ENCODE measurements around the gene NR2C2AP.

NR2C2AP gene

DNA sequence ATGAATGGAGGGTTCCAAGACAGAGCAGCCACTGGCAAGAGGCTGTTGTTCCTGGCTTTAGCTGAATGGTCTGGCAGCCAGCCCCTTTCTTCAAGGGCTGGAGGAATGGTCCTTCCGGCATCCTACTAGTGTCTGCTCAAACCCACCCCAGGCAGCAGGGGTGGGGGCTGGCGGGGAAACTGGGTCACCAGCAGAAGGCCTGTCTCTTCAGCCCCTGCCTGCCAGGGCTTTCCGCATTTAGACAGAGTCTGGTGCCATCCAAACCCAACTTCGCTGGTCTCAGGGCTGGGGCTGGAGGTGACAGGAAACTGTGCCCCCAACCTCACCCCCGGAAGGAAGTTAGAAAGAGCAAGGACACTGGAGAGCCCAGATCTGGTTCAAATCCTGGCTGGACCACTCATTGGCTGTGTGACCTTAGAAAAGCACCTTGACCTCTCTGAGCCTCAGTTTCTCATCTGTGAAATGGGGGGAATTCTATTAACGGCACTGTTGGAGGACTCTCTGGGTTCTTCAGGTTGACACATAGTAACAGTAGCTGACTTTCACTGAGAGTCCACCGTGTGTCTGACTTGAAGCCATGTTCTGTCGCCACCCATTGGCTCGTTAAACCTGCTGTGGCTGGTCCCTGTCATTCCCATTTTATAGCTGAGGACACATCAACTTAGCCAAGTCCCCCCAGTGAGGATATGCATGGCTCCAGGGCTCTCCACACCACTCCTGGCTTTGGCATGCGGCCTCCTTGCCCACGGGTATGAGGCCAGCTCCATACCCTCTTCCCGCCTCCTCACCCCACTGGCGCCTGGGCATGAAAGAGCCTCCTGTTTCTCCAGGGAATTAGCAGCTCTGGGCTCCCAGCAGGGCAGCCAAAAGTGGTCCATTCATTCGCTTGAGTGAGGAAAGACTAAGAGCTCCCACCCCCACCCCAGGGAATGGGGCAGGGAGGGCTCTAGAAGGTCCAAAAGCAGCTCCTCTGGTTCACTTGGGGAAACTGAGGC, 2.5 kb upstream of the NR2C2AP start:
- Mint-ChIP-seq H3K9me3 (peaks cover 0 to 13% of the 10 kb centered on the region in 2 donors), H3K4me1 (peaks cover 32% of the 10 kb centered on the region), H3K27me3 (peaks cover 31% of the 10 kb centered on the region), H3K4me3 (no peak overlapping the region), H3K27ac (no peak overlapping the region)
- ATAC-seq (no peak), DNase-seq (no peak)

DNA sequence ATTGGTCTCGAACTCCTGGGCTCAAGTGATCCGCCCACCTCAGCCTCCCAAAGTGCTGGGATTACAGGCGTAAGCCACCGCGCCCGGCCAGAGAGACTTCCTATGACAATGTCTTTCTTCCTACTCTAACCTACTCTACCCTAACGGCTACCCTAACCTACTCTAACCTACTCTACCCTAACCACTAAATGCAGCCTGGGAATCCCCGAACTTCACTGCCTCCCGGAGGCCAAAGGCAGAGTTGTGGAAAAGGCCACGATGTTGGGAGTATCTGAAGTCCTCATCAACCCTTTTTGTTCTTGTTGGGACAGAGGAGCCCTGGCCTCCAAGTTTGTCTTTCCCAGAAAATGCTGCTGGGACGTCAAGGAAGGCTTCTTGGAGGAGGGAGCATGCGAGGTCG, 967 bp upstream of the NR2C2AP start:
- Mint-ChIP-seq H3K27ac (no peak overlapping the region), H3K4me3 (peak overlapping the region; percentile 92 to 94)

DNA sequence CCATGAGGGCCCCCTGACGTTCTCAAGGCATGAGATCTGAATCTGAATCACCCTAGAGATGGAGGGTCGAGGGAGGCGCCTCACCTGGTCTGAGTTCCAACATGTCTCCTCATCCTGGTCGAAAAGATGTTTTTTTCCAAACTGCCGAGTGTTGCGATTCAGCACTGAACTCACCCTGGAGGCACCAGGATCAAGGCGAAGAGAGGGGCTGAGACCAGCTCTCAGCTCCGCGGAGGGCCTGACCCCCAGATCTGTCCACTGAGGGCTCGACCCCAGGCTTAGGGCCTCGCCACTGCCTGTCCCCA, 555 bp downstream of the NR2C2AP start:
- Mint-ChIP-seq H3K27ac (peak overlapping the region; percentile 92 to 98), H3K4me1 (peaks cover 38% of the 10 kb centered on the region), H3K9me3 (peaks cover 0 to 10% of the 10 kb centered on the region in 2 donors), H3K4me3 (peak overlapping the region; percentile 92 to 94), H3K27me3 (peaks cover 11% of the 10 kb centered on the region)
- DNase-seq (no peak), ATAC-seq (no peak)

More for the DNA sequence above, 967 bp upstream of the NR2C2AP start:
- DNase-seq (no peak), ATAC-seq (no peak)
- peaks cover 16% of the 10 kb centered on the region for H3K27me3 Mint-ChIP-seq
- H3K9me3 Mint-ChIP-seq = peaks cover 0 to 13% of the 10 kb centered on the region in 2 donors
- peaks cover 32% of the 10 kb centered on the region for H3K4me1 Mint-ChIP-seq

DNA sequence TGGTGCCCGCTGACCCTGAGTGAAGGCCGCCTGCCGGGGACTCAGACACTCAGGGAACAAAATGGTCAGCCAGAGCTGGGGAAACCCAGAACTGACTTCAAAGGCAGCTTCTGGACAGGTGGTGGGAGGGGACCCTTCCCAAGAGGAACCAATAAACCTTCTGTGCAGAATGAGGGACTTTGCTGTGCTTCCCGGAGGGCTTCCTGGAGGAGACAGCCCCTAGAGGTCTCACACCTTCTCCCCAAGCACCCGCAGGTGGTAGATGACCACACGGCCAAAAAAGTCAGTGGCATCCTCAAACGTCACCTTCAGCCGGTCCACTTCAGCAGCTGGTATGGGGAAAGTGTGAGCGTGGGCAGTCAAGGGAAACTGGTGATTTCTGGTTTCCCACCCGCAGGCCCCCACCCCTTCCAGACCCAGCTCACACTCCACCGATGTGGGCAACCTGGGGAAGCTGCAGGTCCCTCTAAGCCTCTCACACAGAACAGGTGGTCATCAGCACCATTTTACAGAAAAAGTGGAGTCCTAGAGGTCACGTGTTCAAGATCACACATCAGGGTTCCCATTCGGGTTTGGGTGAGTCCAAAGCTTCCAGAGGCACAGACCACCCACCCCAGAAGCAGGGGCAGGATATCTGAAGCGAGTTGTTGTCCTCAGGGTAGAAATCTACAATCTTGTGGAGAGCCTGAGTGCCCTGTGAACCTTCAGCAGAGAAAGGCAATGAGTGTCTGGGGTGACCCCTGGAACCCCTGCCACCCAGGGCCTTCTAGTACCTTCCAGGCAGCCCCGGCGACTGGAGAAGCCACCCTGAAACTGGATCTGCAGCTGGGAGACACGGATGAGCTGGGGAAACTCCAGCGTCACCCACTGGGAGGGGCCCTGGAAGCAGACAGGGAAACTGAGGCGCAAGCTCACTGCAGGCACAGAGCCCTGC, 1.2 kb downstream of the NR2C2AP start:
- Mint-ChIP-seq H3K4me1 (peaks cover 31% of the 10 kb centered on the region), H3K27ac (peak overlapping the region; percentile 92 to 98), H3K4me3 (peak overlapping the region; percentile 92 to 94), H3K9me3 (peaks cover 0 to 3% of the 10 kb centered on the region in 2 donors), H3K27me3 (peaks cover 4% of the 10 kb centered on the region)
- ATAC-seq (no peak), DNase-seq (no peak)

DNA sequence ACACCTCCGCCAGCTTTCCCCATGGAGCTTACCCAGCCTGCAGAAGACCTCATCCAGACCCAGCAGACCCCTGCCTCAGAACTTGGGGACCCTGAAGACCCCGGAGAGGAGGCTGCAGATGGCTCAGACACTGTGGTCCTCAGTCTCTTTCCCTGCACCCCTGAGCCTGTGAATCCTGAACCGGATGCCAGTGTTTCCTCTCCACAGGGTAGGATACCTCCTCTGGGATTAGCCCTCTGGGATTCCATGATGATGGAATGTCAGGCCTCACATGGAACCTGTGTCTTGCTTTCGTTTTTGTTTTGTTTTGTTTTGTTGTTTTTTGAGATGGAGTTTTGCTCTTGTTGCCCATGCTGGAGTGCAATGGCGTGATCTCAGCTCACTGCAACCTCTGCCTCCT, 9.3 kb downstream of the NR2C2AP start:
- H3K27me3 Mint-ChIP-seq = no peaks in the 10 kb centered on the region
- no peaks in the 10 kb centered on the region for H3K9me3 Mint-ChIP-seq
- peak overlapping the region; percentile 92 to 93 for H3K4me3 Mint-ChIP-seq
- ATAC-seq (no peak), DNase-seq (no peak)
- H3K4me1 Mint-ChIP-seq = peaks cover 58% of the 10 kb centered on the region
- H3K27ac Mint-ChIP-seq = peak overlapping the region in 1 of 2 donors; percentile 76

DNA sequence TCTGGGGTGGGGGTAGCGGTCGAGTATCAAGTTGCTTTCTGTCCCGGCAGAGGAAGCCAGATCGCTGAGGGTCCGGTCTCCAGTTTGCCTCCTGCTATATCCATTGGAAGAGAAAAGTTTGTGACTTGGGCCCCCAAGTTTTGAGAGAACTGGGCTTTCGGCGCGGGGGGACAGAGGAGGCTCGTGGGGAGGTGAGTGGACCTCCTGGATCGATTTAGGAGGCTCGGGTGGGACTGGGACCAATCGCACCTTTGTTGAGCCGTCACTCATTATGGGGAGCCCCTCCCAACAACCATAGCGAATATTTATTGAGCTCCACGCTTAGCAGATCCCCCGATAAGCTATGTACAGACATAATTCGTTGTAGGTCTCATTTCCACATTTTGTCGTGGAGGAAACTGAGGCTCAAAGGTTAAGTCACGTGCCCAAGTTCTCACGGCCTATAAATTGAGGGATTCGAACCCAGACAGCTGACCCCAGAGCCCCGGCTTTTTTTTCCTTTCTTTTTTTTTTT, 10.2 kb downstream of the NR2C2AP start:
- Mint-ChIP-seq H3K27me3 (no peaks in the 10 kb centered on the region), H3K4me3 (peak overlapping the region; percentile 92 to 93), H3K4me1 (peaks cover 56% of the 10 kb centered on the region), H3K27ac (peak overlapping the region; percentile 96 to 98), H3K9me3 (no peaks in the 10 kb centered on the region)
- DNase-seq (no peak), ATAC-seq (peak; percentile 14)

DNA sequence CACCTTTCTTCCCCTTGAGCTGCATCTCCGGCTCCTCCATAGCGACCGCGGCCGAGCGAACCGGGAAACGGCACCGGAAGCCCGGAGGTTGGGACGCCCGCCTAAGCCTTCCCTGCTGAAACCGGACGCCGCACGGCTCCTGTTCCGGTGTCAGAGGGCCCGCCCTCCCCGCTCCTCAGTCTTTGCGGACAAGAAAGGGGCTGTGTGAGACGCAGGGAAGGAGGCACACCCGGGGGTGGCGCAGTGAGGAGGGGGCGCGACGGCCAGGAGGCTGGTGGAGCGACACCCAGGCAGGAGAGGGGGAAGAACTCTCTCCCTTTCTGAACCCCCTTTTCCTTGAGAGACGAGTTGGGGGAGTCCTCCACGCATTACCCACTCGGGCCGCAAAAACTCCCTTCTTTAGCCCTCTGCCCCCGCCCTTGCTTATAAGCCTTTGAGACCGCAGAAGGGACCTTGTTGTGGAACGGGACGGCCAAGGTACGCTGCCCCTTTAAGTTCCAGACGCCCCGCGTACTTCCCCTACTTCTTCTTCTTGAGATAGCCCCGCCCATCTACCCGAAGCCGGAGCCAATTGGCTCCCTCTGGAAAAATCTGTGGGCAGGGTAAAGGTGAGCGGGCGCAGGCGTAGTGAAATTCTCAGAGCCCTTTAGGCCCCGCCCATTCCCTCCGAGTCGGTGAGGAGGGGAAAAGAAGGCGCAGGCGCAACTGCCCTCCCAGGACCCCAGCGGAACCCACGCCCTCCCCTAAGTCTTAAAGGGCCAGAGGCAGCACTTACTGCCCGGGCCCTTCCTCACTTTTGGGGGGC, 10.9 kb downstream of the NR2C2AP start, which contains the start of the genes BORCS8 and RFXANK:
Gene BORCS8 (minus strand): TSS at position 75 of the 805 bp plus-strand sequence. CDS start 35 bp downstream, at position 40.
Gene RFXANK (plus strand): TSS at position 181 of the 805 bp plus-strand sequence. CDS start 1,689 bp downstream, outside the sequence.
- no peaks in the 10 kb centered on the region for H3K9me3 Mint-ChIP-seq
- no peaks in the 10 kb centered on the region for H3K27me3 Mint-ChIP-seq
- peak within 1 kb of the TSS; percentile 92 to 93 for H3K4me3 Mint-ChIP-seq
- H3K27ac Mint-ChIP-seq = peak within 1 kb of the TSS; percentile 96 to 98
- ATAC-seq (peak; percentile 90), DNase-seq (peak; percentile 99)
- H3K4me1 Mint-ChIP-seq = peaks cover 56% of the 10 kb centered on the region

DNA sequence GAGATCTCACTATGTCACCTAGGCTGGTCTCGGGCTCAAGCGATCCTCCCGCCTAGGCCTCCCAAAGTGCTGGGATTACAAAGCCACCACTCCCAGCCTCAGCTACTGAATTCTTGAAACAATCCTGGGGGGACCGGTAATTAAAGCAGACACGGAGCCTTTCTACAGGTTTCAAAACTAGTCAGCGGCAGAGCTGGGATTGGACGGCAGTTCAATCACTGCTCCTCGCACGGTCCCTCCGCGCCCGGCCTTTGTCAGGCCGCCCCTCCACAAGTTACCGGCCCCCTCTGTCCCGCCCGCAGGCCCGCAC, 11.5 kb downstream of the NR2C2AP start:
- Mint-ChIP-seq H3K4me3 (peak overlapping the region; percentile 92 to 93), H3K4me1 (peaks cover 59% of the 10 kb centered on the region), H3K9me3 (peaks cover 3 to 5% of the 10 kb centered on the region in 2 donors), H3K27ac (peak overlapping the region; percentile 96 to 98), H3K27me3 (no peaks in the 10 kb centered on the region)
- DNase-seq (no peak), ATAC-seq (peak; percentile 1)

DNA sequence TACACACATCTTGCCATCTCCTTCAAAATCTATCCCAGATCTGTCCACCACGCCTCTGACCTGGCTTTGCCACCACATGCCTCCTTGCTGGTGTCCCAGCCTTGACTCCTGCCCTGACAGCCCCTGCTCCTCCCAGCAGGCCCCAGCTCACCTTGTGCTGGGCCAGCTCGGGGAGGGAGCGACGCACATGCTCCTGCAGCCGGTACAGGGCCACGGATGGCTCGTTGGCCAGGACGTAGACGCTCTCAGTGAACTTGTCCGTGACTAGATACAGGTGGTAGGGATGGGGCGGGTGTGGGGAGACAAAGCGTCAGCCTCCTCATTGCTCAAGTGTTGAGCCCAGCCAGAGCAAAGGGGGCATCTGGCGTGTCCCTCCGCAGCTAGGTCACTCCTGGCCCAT, 16.5 kb downstream of the NR2C2AP start:
- no peak overlapping the region for H3K4me3 Mint-ChIP-seq
- H3K27ac Mint-ChIP-seq = no peak overlapping the region
- peaks cover 44% of the 10 kb centered on the region for H3K4me1 Mint-ChIP-seq
- H3K9me3 Mint-ChIP-seq = peaks cover 10 to 13% of the 10 kb centered on the region in 2 donors
- ATAC-seq = no peak
- DNase-seq = no peak
- H3K27me3 Mint-ChIP-seq = no peaks in the 10 kb centered on the region

DNA sequence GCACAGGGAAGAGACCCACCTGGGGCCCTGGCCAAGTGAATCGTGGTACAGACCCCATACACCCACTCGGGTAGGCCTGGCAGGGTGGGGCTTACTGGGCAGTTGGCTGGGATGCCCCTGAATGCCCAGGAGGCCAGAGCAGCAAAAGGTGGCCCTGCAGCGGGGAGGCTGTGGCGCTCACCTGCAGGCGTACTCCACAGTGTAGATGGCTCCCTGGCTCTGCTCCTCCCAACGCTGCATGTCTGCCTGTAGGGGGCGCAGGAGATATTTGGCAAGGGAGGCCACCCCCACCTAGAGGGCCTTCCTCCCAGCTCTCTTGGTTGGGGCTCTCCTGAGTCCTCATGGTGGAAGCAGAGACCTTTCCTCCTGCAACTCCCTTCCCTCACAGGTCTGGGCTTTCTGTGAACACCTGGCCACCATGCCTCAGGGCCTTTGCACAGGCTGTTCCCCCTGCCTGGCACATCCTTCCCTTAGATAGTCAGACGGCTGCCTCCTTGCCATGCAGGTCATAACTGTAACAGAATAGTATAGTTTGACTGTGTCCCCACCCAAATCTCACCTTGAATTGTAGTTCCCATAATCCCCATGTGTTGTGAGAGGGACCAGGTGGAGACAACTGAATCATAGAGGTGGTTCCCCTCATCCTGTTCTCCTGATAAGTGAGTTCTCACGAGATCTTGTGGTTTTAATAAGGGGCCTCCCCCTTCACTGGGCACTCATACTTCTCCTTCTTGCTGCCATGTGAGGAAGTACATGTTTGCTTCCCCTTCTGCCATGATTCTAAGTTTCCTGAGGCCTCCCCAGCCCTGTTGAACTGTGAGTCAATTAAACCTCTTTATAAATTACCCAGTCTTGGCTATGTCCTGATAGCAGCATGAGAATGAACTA, 17.1 kb downstream of the NR2C2AP start:
- no peaks in the 10 kb centered on the region for H3K27me3 Mint-ChIP-seq
- DNase-seq (peak; percentile 38 to 51), ATAC-seq (peak; percentile 84)
- no peak overlapping the region for H3K4me3 Mint-ChIP-seq
- peaks cover 39% of the 10 kb centered on the region for H3K4me1 Mint-ChIP-seq
- H3K9me3 Mint-ChIP-seq = peaks cover 10 to 13% of the 10 kb centered on the region in 2 donors
- H3K27ac Mint-ChIP-seq = no peak overlapping the region

DNA sequence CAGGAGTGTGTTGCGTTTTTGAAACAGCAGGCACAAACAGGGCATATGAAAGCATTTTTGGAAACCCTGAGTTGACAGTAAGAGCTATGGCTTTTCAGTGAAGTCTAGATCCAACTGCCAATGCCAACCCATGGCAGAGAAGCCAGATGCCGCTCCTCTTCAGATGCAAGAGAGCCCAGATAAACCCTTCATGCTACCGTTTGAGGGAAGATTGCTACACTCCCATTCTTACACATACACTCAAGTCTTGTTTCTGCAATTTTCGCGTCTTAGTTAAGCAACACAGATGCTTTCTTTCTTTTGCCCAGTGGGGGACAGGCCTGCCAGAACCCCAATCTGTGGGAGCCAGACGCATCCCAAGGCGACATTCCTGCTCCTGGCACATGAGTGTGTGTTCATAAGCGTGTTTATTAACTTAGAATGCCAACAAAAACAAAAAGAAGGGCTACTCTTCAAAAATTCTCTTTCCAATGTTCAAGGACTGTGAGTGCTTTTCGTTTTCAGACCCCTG, 21.7 kb downstream of the NR2C2AP start:
- Mint-ChIP-seq H3K27me3 (no peaks in the 10 kb centered on the region), H3K9me3 (peaks cover 5 to 6% of the 10 kb centered on the region in 2 donors), H3K4me1 (peaks cover 7% of the 10 kb centered on the region), H3K4me3 (no peak overlapping the region), H3K27ac (peak overlapping the region in 1 of 2 donors; percentile 71)
- ATAC-seq = no peak
- no peak for DNase-seq

DNA sequence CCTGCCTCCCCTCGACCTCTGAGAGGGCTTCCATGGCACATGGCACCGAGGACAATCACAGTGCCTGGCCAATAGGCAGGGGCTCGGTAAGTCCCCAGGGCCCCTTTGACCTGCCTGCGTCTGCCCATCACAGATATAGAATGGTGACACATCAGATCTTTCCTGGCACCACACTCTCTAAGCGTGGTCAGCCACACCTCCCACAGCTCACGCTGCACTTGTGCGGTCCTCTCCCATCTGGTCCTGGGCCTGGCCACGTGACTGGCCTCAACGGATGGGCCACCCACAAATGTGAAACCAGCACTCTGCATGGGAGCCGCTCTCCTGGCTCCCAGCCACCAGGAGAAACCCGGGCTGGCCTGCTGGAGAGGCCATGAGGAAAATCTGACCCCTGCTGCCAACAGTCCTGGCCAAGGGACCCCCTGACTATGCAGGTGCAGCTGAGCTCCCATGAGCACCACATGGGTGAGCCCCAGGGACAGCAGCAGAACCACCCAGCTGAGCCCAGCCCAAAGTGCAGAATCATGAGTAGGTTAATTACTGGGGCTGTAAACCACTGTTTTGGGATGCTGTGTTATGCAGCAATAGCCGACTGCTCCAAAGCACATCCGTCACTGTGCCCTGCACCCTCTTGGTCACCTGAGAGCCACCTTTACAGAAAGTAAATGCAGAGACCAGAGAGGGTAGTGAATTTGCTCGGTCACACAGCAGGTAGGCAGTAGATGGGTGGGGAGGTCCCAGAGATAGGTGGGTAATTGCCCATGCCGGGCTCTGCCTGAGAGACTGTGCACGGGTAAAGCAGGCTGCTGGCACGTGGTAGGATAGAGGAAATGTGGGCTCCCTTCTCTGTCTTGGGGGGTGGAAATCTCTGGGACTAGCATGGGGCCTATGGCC, 23.4 kb downstream of the NR2C2AP start:
- Mint-ChIP-seq H3K27me3 (no peaks in the 10 kb centered on the region), H3K4me3 (no peak overlapping the region), H3K4me1 (no peaks in the 10 kb centered on the region), H3K27ac (no peak overlapping the region), H3K9me3 (no peaks in the 10 kb centered on the region)
- no peak for DNase-seq
- no peak for ATAC-seq

DNA sequence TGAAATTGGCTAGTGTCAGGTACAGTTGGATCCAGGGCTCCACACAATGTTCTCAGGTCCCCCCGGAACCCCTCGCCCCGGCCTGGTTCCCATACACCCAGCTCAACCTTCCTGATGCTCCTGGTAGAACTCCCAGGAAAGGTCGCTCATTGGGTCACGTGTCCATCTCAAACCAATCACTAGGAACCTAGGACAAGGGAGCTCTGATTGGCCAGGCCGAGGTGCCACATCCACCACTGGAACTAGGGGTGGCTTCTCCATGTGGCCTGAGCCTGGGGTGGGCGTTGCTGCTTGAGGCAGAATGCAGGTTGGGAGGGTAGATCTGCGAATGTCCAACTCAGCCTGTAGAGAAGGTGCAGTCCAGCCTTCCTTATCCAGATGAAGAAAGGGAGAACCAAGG, 26.3 kb downstream of the NR2C2AP start:
- H3K27me3 Mint-ChIP-seq = no peaks in the 10 kb centered on the region
- ATAC-seq (no peak), DNase-seq (no peak)
- H3K4me3 Mint-ChIP-seq = no peak overlapping the region
- no peaks in the 10 kb centered on the region for H3K9me3 Mint-ChIP-seq
- H3K4me1 Mint-ChIP-seq = no peaks in the 10 kb centered on the region
- no peak overlapping the region for H3K27ac Mint-ChIP-seq
